ENCODE results near the gene ZNF41.

GRCh38 chrX:47420265-47420664 lies 62.8 kb downstream of the ZNF41 start:
- TF ChIP-seq POLR2AphosphoS5 (IDR thresholded peaks at IDR 0.05; ENCODE audit: borderline replicate concordance, low read depth, low read length) (no peak), EZH2 (IDR thresholded peaks at IDR 0.05) (no peak)
